H1 (cell line): ENCODE measurements around the gene EPHA2. TPM values are rescaled to one million over a fixed set of nuclear protein-coding genes. Genes with fewer than 3 reads are reported as not detected.

Experiments used
- CTCF ChIA-PET: fragments of 300-600 bp; sonication (Branson Sonifier 250); formaldehyde crosslinking; loops from one replicate; lab custom pipeline; 2021; ENCODE audit not compliant: partially characterized antibody; lab: Charles Lee
- POLR2A ChIA-PET: fragments of 300-600 bp; sonication (Branson Sonifier 250); formaldehyde crosslinking; loops from one replicate; lab custom pipeline; 2021; ENCODE audit warnings: inconsistent platforms; ENCODE audit not compliant: partially characterized antibody; lab: Charles Lee
- DNase-seq, 2 experiments: peaks; one replicate each; pipeline versions ENCODE4 v3.0.0 to v3.0.0-alpha.2; 2010 to 2022; ENCODE audit warnings: low spot score in 2 of 2, low read depth in 1 of 2, mixed read lengths in 1 of 2
- FAIRE-seq: peaks from 2 replicates; lab custom pipeline; 2011; peaks lifted over from hg19 to GRCh38; lab: Jason Lieb, UNC
- H2AFZ ChIP-seq: 2 replicates; pipeline ENCODE4 v1.8.1; 2012; ENCODE audit warnings: low read length, inconsistent platforms
- H2AK5ac ChIP-seq: 2 replicates; pipeline ENCODE4 v1.6.1; 2013; ENCODE audit warnings: low read depth, low read length
- H2BK120ac ChIP-seq: replicated peaks from 2 replicates; pipeline ENCODE3; 2013; ENCODE audit warnings: low read depth, low read length, inconsistent platforms
- H2BK12ac ChIP-seq: 2 replicates; pipeline ENCODE4 v1.6.1; 2013; ENCODE audit warnings: low read depth, low read length
- H2BK15ac ChIP-seq: 2 replicates; pipeline ENCODE4 v1.6.1; 2013; ENCODE audit warnings: low read length
- H2BK20ac ChIP-seq: 2 replicates; pipeline ENCODE4 v1.6.1; 2013; ENCODE audit warnings: low read length
- H2BK5ac ChIP-seq: 2 replicates; pipeline ENCODE4 v1.6.1; 2013; ENCODE audit warnings: low read depth, low read length
- H3K14ac ChIP-seq: 2 replicates; pipeline ENCODE4 v1.6.1; 2013; ENCODE audit warnings: inconsistent platforms; ENCODE audit not compliant: insufficient read length
- H3K18ac ChIP-seq: 2 replicates; pipeline ENCODE4 v1.6.1; 2013; ENCODE audit warnings: low read length; ENCODE audit errors: extremely low read depth
- H3K23ac ChIP-seq: 2 replicates; pipeline ENCODE4 v1.6.1; 2013; ENCODE audit warnings: inconsistent platforms; ENCODE audit not compliant: insufficient read length
- H3K23me2 ChIP-seq: 2 replicates; pipeline ENCODE4 v1.6.1; 2013; ENCODE audit warnings: low read depth, low read length
- H3K27ac ChIP-seq: 2 replicates; pipeline ENCODE4 v1.6.1; 2011; ENCODE audit warnings: low read depth, low read length, inconsistent platforms
- H3K27me3 ChIP-seq, 4 experiments: replicated peaks in 1 of 4; 1 replicate in 1 of 4; 2 replicates in 3 of 4; pipeline versions ENCODE4 v1.6.1 to v1.8.1; 2011 to 2013; ENCODE audit warnings: low read length in 3 of 4, mild to moderate bottlenecking in 3 of 4, inconsistent platforms in 2 of 4, mixed read lengths in 2 of 4, moderate library complexity in 1 of 4; ENCODE audit not compliant: control insufficient read depth in 3 of 4, insufficient read depth in 3 of 4; ENCODE audit errors: extremely low read depth in 1 of 4
- H3K36me3 ChIP-seq, 4 experiments: 2 replicates each; pipeline versions ENCODE4 v1.6.1 to v1.8.1; 2011 to 2013; ENCODE audit warnings: mild to moderate bottlenecking in 4 of 4, low read length in 3 of 4, moderate library complexity in 2 of 4, control low read depth in 1 of 4, inconsistent platforms in 1 of 4; ENCODE audit not compliant: insufficient read depth in 4 of 4, control insufficient read depth in 2 of 4
- H3K4ac ChIP-seq: replicated peaks from 2 replicates; pipeline ENCODE3; 2013; ENCODE audit warnings: low read length, low read depth, mixed read lengths, inconsistent platforms; ENCODE audit not compliant: insufficient read length
- H3K4me1 ChIP-seq, 4 experiments: replicated peaks in 1 of 4; 1 replicate in 1 of 4; 2 replicates in 3 of 4; pipeline versions ENCODE4 v1.6.1 to v1.8.1; 2011 to 2013; ENCODE audit warnings: low read length in 3 of 4, inconsistent platforms in 2 of 4, mixed read lengths in 1 of 4; ENCODE audit not compliant: insufficient read depth in 4 of 4, control insufficient read depth in 3 of 4
- H3K4me2 ChIP-seq, 2 experiments: 2 replicates each; pipeline versions ENCODE4 v1.6.1 to v1.8.1; 2011 to 2013; ENCODE audit warnings: low read depth in 2 of 2, low read length in 2 of 2, control low read depth in 1 of 2, inconsistent platforms in 1 of 2, mild to moderate bottlenecking in 1 of 2; ENCODE audit not compliant: insufficient read depth in 1 of 2
- H3K4me3 ChIP-seq, 4 experiments: fragments of 200-600, 300-600 bp in 1 of 4; sonication (generic), shearing (Covaris generic), sonication (Bioruptor Twin) in 1 of 4; 2 replicates each; pipeline versions ENCODE4 v1.5.1 to v1.8.1; 2011 to 2016; ENCODE audit warnings: low read length in 4 of 4, low read depth in 3 of 4, control low read depth in 2 of 4, inconsistent platforms in 2 of 4, mild to moderate bottlenecking in 2 of 4, mixed read lengths in 1 of 4, moderate library complexity in 1 of 4; ENCODE audit not compliant: insufficient read depth in 2 of 4; ENCODE audit errors: extremely low read depth in 1 of 4
- H3K56ac ChIP-seq: replicated peaks from 2 replicates; pipeline ENCODE3; 2013; ENCODE audit warnings: low read depth, mild to moderate bottlenecking, mixed read lengths, low read length, inconsistent platforms; ENCODE audit not compliant: insufficient read length
- H3K79me1 ChIP-seq: 2 replicates; pipeline ENCODE4 v1.6.1; 2013; ENCODE audit warnings: low read depth, low read length, control low read depth
- H3K79me2 ChIP-seq, 2 experiments: 2 replicates each; pipeline versions ENCODE4 v1.6.1 to v1.8.1; 2012 to 2013; ENCODE audit warnings: low read length in 2 of 2, mild to moderate bottlenecking in 2 of 2, inconsistent platforms in 1 of 2; ENCODE audit not compliant: insufficient read depth in 2 of 2, control insufficient read depth in 1 of 2
- H3K9ac ChIP-seq, 4 experiments: replicated peaks in 1 of 4; 1 replicate in 1 of 4; 2 replicates in 3 of 4; pipeline versions ENCODE4 v1.6.1 to v1.8.1; 2011 to 2013; ENCODE audit warnings: low read depth in 3 of 4, low read length in 3 of 4, control low read depth in 2 of 4, mild to moderate bottlenecking in 2 of 4, moderate library complexity in 2 of 4, inconsistent platforms in 1 of 4; ENCODE audit errors: extremely low read depth in 1 of 4
- H3K9me3 ChIP-seq, 2 experiments: 2 replicates each; pipeline versions ENCODE4 v1.6.1 to v1.8.1; 2012 to 2013; ENCODE audit warnings: mild to moderate bottlenecking in 2 of 2, moderate library complexity in 2 of 2, control low read depth in 1 of 2, inconsistent platforms in 1 of 2, low read depth in 1 of 2, low read length in 1 of 2, mixed read lengths in 1 of 2; ENCODE audit not compliant: insufficient read depth in 2 of 2
- H4K20me1 ChIP-seq, 2 experiments: replicated peaks in 1 of 2; 2 replicates each; pipeline versions ENCODE3 to v1.8.1; 2011 to 2013; ENCODE audit warnings: inconsistent platforms in 2 of 2, low read length in 2 of 2, mild to moderate bottlenecking in 1 of 2; ENCODE audit not compliant: insufficient read depth in 2 of 2, control insufficient read depth in 1 of 2
- H4K5ac ChIP-seq: 2 replicates; pipeline ENCODE4 v1.6.1; 2013; ENCODE audit warnings: low read length, low read depth, mixed read lengths, inconsistent platforms; ENCODE audit not compliant: insufficient read length
- H4K8ac ChIP-seq: 2 replicates; pipeline ENCODE4 v1.8.0; 2013; ENCODE audit warnings: mild to moderate bottlenecking, moderate library complexity, low read length, inconsistent platforms; ENCODE audit not compliant: insufficient read depth; ENCODE audit errors: extremely low read depth
- H4K91ac ChIP-seq: replicated peaks from 2 replicates; pipeline ENCODE3; 2013; ENCODE audit warnings: low read length, mixed read lengths, inconsistent platforms; ENCODE audit not compliant: insufficient read length
- ASH2L ChIP-seq: fragments of 200-600, 300-600 bp; sonication (generic); IDR thresholded peaks from one replicate; pipeline ENCODE4 v1.7.1; 2017; ENCODE audit warnings: low read length
- CBX5 ChIP-seq: fragments of 300-800, 300-1000 bp; sonication (generic); IDR thresholded peaks from 2 replicates; pipeline ENCODE4 v1.7.1; 2016; ENCODE audit warnings: antibody characterized with exemption, low read length, low read depth
- GTF2F1 ChIP-seq: IDR thresholded peaks from 2 replicates; pipeline ENCODE4 v1.6.1; 2012; ENCODE audit warnings: low read depth, low read length, improper control_type of control experiment, borderline replicate concordance
- NRF1 ChIP-seq: IDR thresholded peaks from 2 replicates; pipeline ENCODE4 v1.6.1; 2011; ENCODE audit warnings: mild to moderate bottlenecking, low read depth, low read length, improper control_type of control experiment
- USF2 ChIP-seq: IDR thresholded peaks from 2 replicates; pipeline ENCODE4 v1.6.1; 2011; ENCODE audit warnings: low read length, improper control_type of control experiment
- WGBS, 2 experiments: shearing (Covaris generic) in 1 of 2; methylation state at CpG; one replicate each; pipeline versions ENCODE4 v1.1.6 to v1.1.7; 2013 to 2015; ENCODE audit warnings: low lambda C conversion rate in 2 of 2, mixed read lengths in 2 of 2, inconsistent platforms in 1 of 2, low coverage in 1 of 2, missing lambda C conversion rate in 1 of 2; ENCODE audit not compliant: insufficient replicate concordance in 2 of 2, insufficient coverage in 1 of 2, insufficient read length in 1 of 2; ENCODE audit errors: extremely low coverage in 1 of 2, missing lambda C conversion rate in 1 of 2; 5-methylcytosine and 5-hydroxymethylcytosine counted together
- polyA plus RNA-seq, 7 experiments: library from polyadenylated mRNA; depleted of rRNA in 3 of 7; stranded (reverse) in 5 of 7; unstranded in 2 of 7; fragments of >200 nt in 5 of 7; fragments of 200-250 nt in 2 of 7; gene quantifications; 1 replicate in 5 of 7; 2 replicates in 1 of 7; 4 replicates in 1 of 7; pipeline versions ENCODE4 v1.2.1 to v1.2.3, GENCODE V29; 2011 to 2013; ENCODE audit warnings: missing spikeins in 2 of 7, mixed read lengths in 2 of 7
- total RNA-seq: library from RNA; stranded (reverse); fragmentation: NEBNext Ultra II Directional; extraction: Animal tissue kit (Norgen Biotek cat#: 25700); gene quantifications from 2 replicates; pipeline ENCODE4 v1.2.1, GENCODE V29; 2021
- TF ChIP-seq, protein P1 (sequence below): IDR thresholded peaks from 2 replicates; pipeline ENCODE4 v1.6.1; 2012; ENCODE audit warnings: inconsistent platforms

EPHA2 gene
- total and polyA plus RNA-seq, 2 of the 8 experiments (the other 6 are each of a cell fraction or from before 2014, with no cell fraction given), result 26.8 to 33.6 TPM

GRCh38 chr1:16133007-16133961 is 22.6 kb downstream of the EPHA2 start:
- no peak overlapping the region for H3K14ac ChIP-seq
- no peaks in the 10 kb centered on the region for H3K9me3 ChIP-seq
- POLR2A ChIA-PET, result interaction anchor here (1.8 kb wide), 1 partner anchor 11 kb away, joined by 5 read pairs; no protein-coding TSS in a partner anchor
- no peak overlapping the region for H4K5ac ChIP-seq
- CTCF ChIA-PET, result interaction anchor here (0.8 to 31.3 kb wide), 3 partner anchors 51 to 54 kb away, joined by 4 to 522 read pairs (median 5); partner anchors contain the start of gene FAM131C
- H3K4me2 ChIP-seq, result no peak overlapping the region
- peaks cover 25 to 81% (median 69%) of the 10 kb centered on the region in 4 experiments for H3K36me3 ChIP-seq
- no peak overlapping the region for H3K4ac ChIP-seq
- no peaks in the 10 kb centered on the region for H3K4me1 ChIP-seq
- no peak overlapping the region for H3K18ac ChIP-seq
- H2AFZ ChIP-seq, result no peak overlapping the region
- H3K4me3 ChIP-seq, result no peak overlapping the region
- DNase-seq (no peak), FAIRE-seq (no peak)
- H2BK120ac ChIP-seq, result no peak overlapping the region
- H3K27me3 ChIP-seq, result no peaks in the 10 kb centered on the region
- peaks cover under 1% of the 10 kb centered on the region for H3K79me1 ChIP-seq
- no peak overlapping the region for H3K56ac ChIP-seq
- no peak overlapping the region for H3K9ac ChIP-seq
- no peak overlapping the region for H2AK5ac ChIP-seq
- H3K23me2 ChIP-seq, result no peaks in the 10 kb centered on the region
- H2BK5ac ChIP-seq, result no peak overlapping the region
- H3K27ac ChIP-seq, result no peak overlapping the region
- H2BK20ac ChIP-seq, result no peak overlapping the region
- no peaks in the 10 kb centered on the region for H3K79me2 ChIP-seq
- no peak overlapping the region for H4K8ac ChIP-seq
- WGBS, 2 experiments, result 90% methylated on average over 26 of the region's 28 CpGs; no CpG with 5 or more reads in 1 of the 2 experiments
- H4K20me1 ChIP-seq, result peaks cover 12 to 21% of the 10 kb centered on the region in 2 experiments
- no peak overlapping the region for H2BK15ac ChIP-seq
- H3K23ac ChIP-seq, result no peak overlapping the region
- no peak overlapping the region for H4K91ac ChIP-seq
- H2BK12ac ChIP-seq, result no peak overlapping the region
- TF ChIP-seq GTF2F1, result no peak
- no peak for TF ChIP-seq ASH2L
- no peak for TF ChIP-seq CBX5
- TF ChIP-seq, protein P1, sequence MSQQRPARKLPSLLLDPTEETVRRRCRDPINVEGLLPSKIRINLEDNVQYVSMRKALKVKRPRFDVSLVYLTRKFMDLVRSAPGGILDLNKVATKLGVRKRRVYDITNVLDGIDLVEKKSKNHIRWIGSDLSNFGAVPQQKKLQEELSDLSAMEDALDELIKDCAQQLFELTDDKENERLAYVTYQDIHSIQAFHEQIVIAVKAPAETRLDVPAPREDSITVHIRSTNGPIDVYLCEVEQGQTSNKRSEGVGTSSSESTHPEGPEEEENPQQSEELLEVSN, result no peak
- TF ChIP-seq NRF1, result no peak
- TF ChIP-seq USF2, result no peak
